ENCODE measurements around the gene SLC12A8. TPM values are rescaled to one million over a fixed set of nuclear protein-coding genes. Genes with fewer than 3 reads are reported as not detected.

SLC12A8 gene
- total RNA-seq, 2 experiments from 2014 or later: 0.48 to 1.00 TPM

Small RNA genes within 50 kb of the gene (microRNA-seq; reads per million reads assigned to microRNA genes)
- not detected for gene MIR5092 (ENCODE audit: borderline microRNAs expressed, borderline number of aligned reads, borderline replicate concordance)

Other genes starting within 250 kb of the SLC12A8 start
- 1 to 10 TPM; 6.0 to 7.9 TPM for gene HEG1, start 156.8 kb downstream of the SLC12A8 start, total RNA-seq
- gene ZNF148, start 162.6 kb upstream of the SLC12A8 start, total RNA-seq: 10 to 100 TPM; 27.9 to 29.9 TPM

All from activated CD4-positive, alpha-beta memory T cell treated with anti-CD3 and anti-CD28 coated beads for 36 hours (primary cell).